IMR-90 (cell line): ENCODE results near the gene BAHD1. TPM values are rescaled to one million over a fixed set of nuclear protein-coding genes. Genes with fewer than 3 reads are reported as not detected.

Experiments
- ATAC-seq: fragments of 200-7000 bp; cut with Tn5 transposase; 2 replicates; pipeline ENCODE4 v1.9.1; 2020; ENCODE audit warnings: low read depth, mild to moderate bottlenecking, moderate library complexity
- BruUV-seq: library from RNA; stranded (reverse); fragments of 400-500 nt; replicated peaks from 2 replicates; lab custom pipeline; 2021; lab: Mats Ljungman, UMichigan
- CTCF ChIA-PET: fragments of 300-600 bp; formaldehyde crosslinking; extraction: SDS; loops from one replicate; lab custom pipeline; 2021; ENCODE audit warnings: antibody characterized with exemption; lab: Yijun Ruan, JAX
- POLR2A ChIA-PET: fragments of 300-600 bp; sonication (Branson Sonifier 250); formaldehyde crosslinking; loops from one replicate; lab custom pipeline; 2022; ENCODE audit warnings: antibody characterized with exemption; ENCODE audit not compliant: unreplicated experiment; lab: Charles Lee
- DNase-seq: peaks from one replicate; pipeline ENCODE4 v3.0.0; 2013
- H2AFZ ChIP-seq: replicated peaks from 2 replicates; pipeline ENCODE3; 2013; ENCODE audit warnings: low read length, mild to moderate bottlenecking; ENCODE audit not compliant: poor library complexity
- H2AK5ac ChIP-seq: 2 replicates; pipeline ENCODE4 v1.6.1; 2013; ENCODE audit warnings: low read depth, low read length, inconsistent platforms
- H2AK9ac ChIP-seq: replicated peaks from 2 replicates; pipeline ENCODE3; 2013; ENCODE audit warnings: mild to moderate bottlenecking, low read depth, low read length, moderate library complexity; ENCODE audit not compliant: poor library complexity
- H2BK120ac ChIP-seq: 2 replicates; pipeline ENCODE4 v1.6.1; 2013; ENCODE audit warnings: low read depth, low read length, inconsistent platforms
- H2BK15ac ChIP-seq: 3 replicates; pipeline ENCODE4 v1.6.1; 2013; ENCODE audit warnings: low read depth, low read length, inconsistent platforms
- H2BK20ac ChIP-seq: 2 replicates; pipeline ENCODE4 v1.6.1; 2013; ENCODE audit warnings: low read depth, mild to moderate bottlenecking, inconsistent platforms, low read length, moderate library complexity
- H2BK5ac ChIP-seq: 2 replicates; pipeline ENCODE4 v1.6.1; 2013; ENCODE audit warnings: mild to moderate bottlenecking, low read depth, low read length, inconsistent platforms; ENCODE audit not compliant: poor library complexity, severe bottlenecking
- H3K14ac ChIP-seq: replicated peaks from 2 replicates; pipeline ENCODE4 v1.6.1; 2013; ENCODE audit warnings: low read depth, low read length, inconsistent platforms
- H3K18ac ChIP-seq: 2 replicates; pipeline ENCODE4 v1.6.1; 2013; ENCODE audit warnings: low read depth, low read length, control low read depth
- H3K23ac ChIP-seq: 2 replicates; pipeline ENCODE4 v1.6.1; 2013; ENCODE audit warnings: low read depth, low read length, inconsistent platforms
- H3K27ac ChIP-seq: 2 replicates; pipeline ENCODE4 v1.5.1; 2013; ENCODE audit warnings: mild to moderate bottlenecking, control low read depth, low read length; ENCODE audit not compliant: insufficient read depth
- H3K27me3 ChIP-seq: 2 replicates; pipeline ENCODE4 v1.6.1; 2013; ENCODE audit warnings: low read length; ENCODE audit not compliant: control insufficient read depth, insufficient read depth
- H3K36me3 ChIP-seq: 2 replicates; pipeline ENCODE4 v1.6.1; 2013; ENCODE audit warnings: low read length, mixed read lengths; ENCODE audit not compliant: control insufficient read depth, insufficient read depth
- H3K4ac ChIP-seq: 2 replicates; pipeline ENCODE4 v1.6.1; 2013; ENCODE audit warnings: low read depth, low read length, inconsistent platforms
- H3K4me1 ChIP-seq: 2 replicates; pipeline ENCODE4 v1.6.1; 2013; ENCODE audit warnings: low read length, mixed read lengths; ENCODE audit not compliant: control insufficient read depth, insufficient read depth
- H3K4me2 ChIP-seq: 2 replicates; pipeline ENCODE4 v1.6.1; 2013; ENCODE audit warnings: low read depth, mild to moderate bottlenecking, control low read depth, low read length, moderate library complexity
- H3K4me3 ChIP-seq: 2 replicates; pipeline ENCODE4 v1.5.1; 2013; ENCODE audit warnings: low read depth, mild to moderate bottlenecking, control low read depth, low read length, moderate library complexity; ENCODE audit not compliant: insufficient read depth
- H3K56ac ChIP-seq: 2 replicates; pipeline ENCODE4 v1.6.1; 2013; ENCODE audit warnings: low read length, inconsistent platforms; ENCODE audit not compliant: insufficient read depth; ENCODE audit errors: extremely low read depth
- H3K79me1 ChIP-seq, 2 experiments: 2 replicates each; pipeline ENCODE4 v1.6.1; 2013; ENCODE audit warnings: low read length in 2 of 2, inconsistent platforms in 1 of 2, low read depth in 1 of 2
- H3K9ac ChIP-seq: 2 replicates; pipeline ENCODE4 v1.6.1; 2013; ENCODE audit warnings: low read depth, low read length, control low read depth
- H3K9me1 ChIP-seq: 2 replicates; pipeline ENCODE4 v1.6.1; 2013; ENCODE audit warnings: low read length, inconsistent platforms; ENCODE audit not compliant: insufficient read depth
- H3K9me3 ChIP-seq: 2 replicates; pipeline ENCODE4 v1.6.1; 2013; ENCODE audit warnings: low read length; ENCODE audit not compliant: control insufficient read depth, insufficient read depth
- H4K20me1 ChIP-seq: 2 replicates; pipeline ENCODE4 v1.6.1; 2013; ENCODE audit warnings: low read length, inconsistent platforms; ENCODE audit not compliant: insufficient read depth
- H4K5ac ChIP-seq: 2 replicates; pipeline ENCODE4 v1.6.1; 2013; ENCODE audit warnings: mild to moderate bottlenecking, low read depth, low read length, control low read depth
- H4K8ac ChIP-seq, 2 experiments: 2 replicates each; pipeline ENCODE4 v1.6.1; 2013; ENCODE audit warnings: low read depth in 2 of 2, low read length in 2 of 2, control low read depth in 1 of 2, inconsistent platforms in 1 of 2
- H4K91ac ChIP-seq: 2 replicates; pipeline ENCODE4 v1.6.1; 2013; ENCODE audit warnings: low read depth, low read length, inconsistent platforms; ENCODE audit not compliant: insufficient read depth
- BHLHE40 ChIP-seq: fragments of 150-350 bp; IDR thresholded peaks from 2 replicates; pipeline ENCODE4 v1.6.1; 2016; ENCODE audit warnings: mild to moderate bottlenecking, low read depth, low read length
- ELK1 ChIP-seq: fragments of 150-350 bp; IDR thresholded peaks from 2 replicates; pipeline ENCODE4 v1.6.1; 2016; ENCODE audit warnings: low read depth, mild to moderate bottlenecking, low read length, moderate library complexity, borderline replicate concordance
- NFE2L2 ChIP-seq: fragments of 150-350 bp; IDR thresholded peaks from 2 replicates; pipeline ENCODE4 v1.6.1; 2016; ENCODE audit warnings: low read depth, mild to moderate bottlenecking, low read length
- POLR2A ChIP-seq: IDR thresholded peaks from 2 replicates; pipeline ENCODE4 v1.6.1; 2012; ENCODE audit warnings: mild to moderate bottlenecking, low read depth, low read length
- RAD21 ChIP-seq: IDR thresholded peaks from 2 replicates; pipeline ENCODE4 v1.6.1; 2012; ENCODE audit warnings: low read length, improper control_type of control experiment
- WGBS, 2 experiments: methylation state at CpG; one replicate each; pipeline versions ENCODE4 v1.1.5 to v1.1.7; 2013; ENCODE audit warnings: missing lambda C conversion rate in 2 of 2; ENCODE audit not compliant: insufficient read length in 1 of 2; ENCODE audit errors: extremely low coverage in 2 of 2; 5-methylcytosine and 5-hydroxymethylcytosine counted together
- dilution Hi-C: fragments of 300-500 bp; cut with HindIII; formaldehyde crosslinking; loops from one replicate; pipeline ENCODE4 v1.14.3; 2018; ENCODE audit warnings: low sequenced_read_pairs; ENCODE audit not compliant: unreplicated experiment
- in situ Hi-C: fragments of 300-500 bp; cut with MboI; formaldehyde crosslinking; loops from 3 replicates; pipeline ENCODE4 v1.14.3; 2019; ENCODE audit warnings: low sequenced_read_pairs, inconsistent platforms, mixed read lengths
- intact Hi-C: fragments of 100-400 bp; cut with micrococcal nuclease; formaldehyde crosslinking; loops from 2 replicates; pipeline ENCODE4 v1.10.0; 2022
- polyA plus RNA-seq, 3 experiments: library from polyadenylated mRNA; depleted of rRNA; stranded (reverse); fragments of >200 nt; gene quantifications; 2 replicates each; pipeline ENCODE4 v1.2.3, GENCODE V29; 2012; ENCODE audit warnings: low replicate concordance in 1 of 3
- total RNA-seq: library from RNA; depleted of rRNA; stranded (reverse); fragments of >200 nt; gene quantifications from 2 replicates; pipeline ENCODE4 v1.2.3, GENCODE V29; 2012

The BAHD1 gene
- total and polyA plus RNA-seq, 2 of the 4 experiments (the other 2 are of a cell fraction): 3.0 to 8.7 TPM

DNA sequence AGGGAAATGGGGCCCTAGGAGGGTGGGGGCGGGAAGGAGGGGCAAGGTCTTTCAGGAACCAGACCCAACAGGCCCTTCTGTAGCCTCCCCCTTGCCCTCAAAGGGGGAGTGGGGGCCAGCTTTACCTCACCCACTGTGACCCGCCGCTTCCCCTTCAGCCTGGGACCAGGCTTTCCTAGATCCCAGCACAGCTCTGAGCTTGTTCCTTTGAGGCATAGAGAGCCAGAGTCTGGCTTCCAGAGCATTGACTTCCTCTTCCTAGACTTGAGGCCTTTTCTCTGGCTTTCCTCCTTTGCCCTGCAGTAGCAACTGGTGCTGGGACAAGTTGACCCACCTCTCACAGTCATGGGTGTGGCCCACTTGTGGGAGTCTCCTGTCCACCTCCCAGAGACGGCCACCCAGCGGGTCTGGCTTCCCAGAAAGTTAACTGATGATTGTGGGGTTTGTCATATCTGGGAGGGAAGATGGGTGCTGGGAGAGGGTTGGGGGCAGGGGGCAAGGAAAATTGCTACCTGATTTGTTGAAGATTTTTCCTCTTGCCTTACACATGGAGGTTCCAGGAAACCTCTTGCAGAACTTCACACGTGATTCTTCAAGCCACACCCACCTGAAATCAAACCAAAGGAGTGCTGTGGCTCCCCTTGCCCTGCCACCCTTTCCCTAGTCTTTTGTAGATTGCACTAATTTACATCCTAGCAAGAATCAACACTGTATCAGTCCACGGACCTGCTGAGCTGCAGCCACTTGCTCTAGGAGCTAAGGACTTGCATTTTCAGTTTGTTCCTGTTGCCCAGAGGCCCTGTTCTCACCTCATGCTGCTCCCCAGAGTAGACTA, 25.9 kb downstream of the BAHD1 start:
- in situ Hi-C loops: no loop called here
- Histone ChIP-seq H3K56ac (no peak overlapping the region), H2AK5ac (no peak overlapping the region), H3K23ac (no peak overlapping the region), H3K9ac (no peak overlapping the region), H2BK5ac (no peak overlapping the region), H3K27ac (no peak overlapping the region), H3K14ac (no peak overlapping the region), H3K27me3 (no peaks in the 10 kb centered on the region), H2BK15ac (no peak overlapping the region), H3K4me2 (no peak overlapping the region), H3K9me3 (no peaks in the 10 kb centered on the region), H3K4me1 (peaks cover 7% of the 10 kb centered on the region), H4K8ac (no peak overlapping the region), H3K18ac (no peak overlapping the region), H4K20me1 (peaks cover 17% of the 10 kb centered on the region; the same call in 1 of the 2 replicates), H2BK20ac (no peak overlapping the region), H4K91ac (no peak overlapping the region), H2BK120ac (no peak overlapping the region), H3K4me3 (no peak overlapping the region), H4K5ac (no peak overlapping the region), H3K79me1 (peaks cover 0 to 19% of the 10 kb centered on the region in 2 experiments; a peak in 2 of 4 replicates), H2AK9ac (no peak overlapping the region), H3K4ac (no peak overlapping the region), H2AFZ (no peak overlapping the region), H3K9me1 (peaks cover 6% of the 10 kb centered on the region), H3K36me3 (peaks cover 43% of the 10 kb centered on the region)
- 50% methylated on average over 2 of the region's 7 CpGs; no CpG with 5 or more reads in 1 of the 2 experiments for WGBS, 2 experiments
- intact Hi-C loops: no loop called here
- dilution Hi-C loops: no loop called here
- no TSS peak for BruUV-seq
- ATAC-seq (no peak), DNase-seq (no peak)
- ChIA-PET POLR2A (interaction anchor here (0.6 kb wide), 1 partner anchor 374 kb away, joined by 18 read pairs; no protein-coding TSS in a partner anchor), CTCF (no interaction called here)
- TF ChIP-seq ELK1 (no peak), RAD21 (no peak), BHLHE40 (no peak), NFE2L2 (no peak), POLR2A (no peak)
